Osteoblast (primary cell): ENCODE measurements around the gene APOBEC3B. TPM values are rescaled to one million over a fixed set of nuclear protein-coding genes. Genes with fewer than 3 reads are reported as not detected.

Source experiments
- DNase-seq: peaks from one replicate; pipeline ENCODE4 v3.0.0; 2011; ENCODE audit warnings: low spot score, mixed read lengths; ENCODE audit not compliant: insufficient read length; ENCODE audit errors: missing footprints
- H2AFZ ChIP-seq: 2 replicates; pipeline ENCODE4 v1.6.0; 2011; ENCODE audit warnings: mild to moderate bottlenecking, low read length
- H3K27ac ChIP-seq: 2 replicates; pipeline ENCODE4 v1.5.1; 2011; ENCODE audit warnings: mild to moderate bottlenecking, low read depth, low read length, moderate library complexity
- H3K27me3 ChIP-seq: 2 replicates; pipeline ENCODE4 v1.6.0; 2012; ENCODE audit warnings: mild to moderate bottlenecking, control low read depth, inconsistent platforms, low read length, moderate library complexity; ENCODE audit not compliant: insufficient read depth
- H3K36me3 ChIP-seq: 2 replicates; pipeline ENCODE4 v1.5.1; 2011; ENCODE audit warnings: mild to moderate bottlenecking, low read length, control low read depth, moderate library complexity; ENCODE audit not compliant: insufficient read depth
- H3K4me1 ChIP-seq: 2 replicates; pipeline ENCODE4 v1.5.1; 2011; ENCODE audit warnings: mild to moderate bottlenecking, low read length, control low read depth, moderate library complexity; ENCODE audit not compliant: insufficient read depth
- H3K4me2 ChIP-seq: 2 replicates; pipeline ENCODE4 v1.6.0; 2011; ENCODE audit warnings: mild to moderate bottlenecking, low read length; ENCODE audit not compliant: insufficient read depth
- H3K4me3 ChIP-seq: fragments of 200-600 bp; sonication (generic); 3 replicates; pipeline ENCODE4 v1.5.1; 2012; ENCODE audit warnings: mild to moderate bottlenecking, low read length, inconsistent platforms; ENCODE audit not compliant: insufficient read depth
- H3K79me2 ChIP-seq: 2 replicates; pipeline ENCODE4 v1.6.0; 2012; ENCODE audit warnings: mild to moderate bottlenecking, low read length, control low read depth, inconsistent platforms; ENCODE audit not compliant: insufficient read depth
- H3K9me3 ChIP-seq: 2 replicates; pipeline ENCODE4 v1.5.1; 2011; ENCODE audit warnings: low read depth, low read length, control low read depth
- H4K20me1 ChIP-seq: 2 replicates; pipeline ENCODE4 v1.6.0; 2012; ENCODE audit warnings: mild to moderate bottlenecking, low read length, control low read depth; ENCODE audit not compliant: insufficient read depth
- total RNA-seq: library from RNA; depleted of rRNA; stranded (reverse); fragments of >200 nt; gene quantifications from 2 replicates; pipeline ENCODE4 v1.2.3, GENCODE V29; 2012
- TF ChIP-seq, protein P1 (sequence below): IDR thresholded peaks from 2 replicates; pipeline ENCODE4 v1.5.1; 2011; ENCODE audit warnings: mild to moderate bottlenecking, low read depth, low read length, moderate library complexity; ENCODE audit errors: extremely low read depth

APOBEC3B gene
- 0.36 and 0.59 TPM in 2 replicates for total RNA-seq

DNA sequence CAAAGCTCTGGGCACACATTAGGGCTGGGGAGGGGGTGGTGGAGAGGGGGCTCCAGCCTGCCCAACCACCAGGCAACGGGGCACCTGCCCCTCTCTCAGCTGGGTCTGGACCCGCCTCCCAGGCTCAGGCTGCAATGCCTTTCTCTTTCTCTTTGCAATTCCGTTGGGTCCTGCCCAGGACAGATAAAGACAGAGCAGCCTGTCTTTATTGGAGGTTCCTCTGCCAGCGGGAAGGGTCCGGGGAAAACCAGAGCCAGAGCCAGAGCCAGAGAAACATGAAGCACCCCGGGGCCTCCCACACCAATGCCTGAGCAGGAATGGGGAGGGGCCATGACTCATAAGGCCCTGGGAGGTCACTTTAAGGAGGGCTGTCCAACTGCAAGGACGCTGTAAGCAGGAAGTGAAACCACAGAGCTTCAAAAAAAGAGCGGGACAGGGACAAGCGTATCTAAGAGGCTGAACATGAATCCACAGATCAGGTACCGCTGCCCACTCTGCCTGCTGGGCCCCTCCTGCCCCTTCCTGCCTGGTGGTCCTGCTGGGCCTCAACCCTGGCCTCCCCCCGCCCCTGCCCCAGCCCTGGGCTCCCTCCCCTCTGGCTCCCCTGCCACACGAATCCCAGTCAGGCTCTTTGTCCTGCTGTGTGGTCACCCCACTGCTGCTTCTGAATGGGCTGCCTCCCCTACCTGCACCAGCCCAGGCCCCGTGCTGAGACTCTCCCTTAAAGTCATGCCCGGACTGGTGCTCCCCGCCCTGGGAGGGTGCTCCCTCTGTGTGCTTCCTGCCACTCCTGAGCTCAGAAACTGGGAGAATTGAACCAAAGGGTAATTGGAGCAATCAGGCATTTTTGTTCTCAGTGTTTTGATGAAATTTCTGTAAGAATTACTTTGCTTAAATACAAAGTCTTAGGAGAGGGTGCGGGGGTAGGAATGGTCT, at the start of gene APOBEC3B:
Gene APOBEC3B, plus strand, starts transcription at position 356 of the 936 bp plus-strand sequence. Its CDS starts 107 bp downstream, at position 463.
- Histone ChIP-seq H3K4me3 (peak within 1 kb of the TSS; percentile 70), H3K27ac (peak within 1 kb of the TSS; percentile 17), H3K4me1 (peaks cover 17% of the 10 kb centered on the region), H4K20me1 (no peaks in the 10 kb centered on the region), H3K4me2 (peak within 1 kb of the TSS; percentile 84), H3K36me3 (no peaks in the 10 kb centered on the region), H2AFZ (peak within 1 kb of the TSS; percentile 84), H3K27me3 (no peaks in the 10 kb centered on the region), H3K79me2 (no peaks in the 10 kb centered on the region), H3K9me3 (no peaks in the 10 kb centered on the region)
- DNase-seq = peak; percentile 94
- TF ChIP-seq, protein P1, sequence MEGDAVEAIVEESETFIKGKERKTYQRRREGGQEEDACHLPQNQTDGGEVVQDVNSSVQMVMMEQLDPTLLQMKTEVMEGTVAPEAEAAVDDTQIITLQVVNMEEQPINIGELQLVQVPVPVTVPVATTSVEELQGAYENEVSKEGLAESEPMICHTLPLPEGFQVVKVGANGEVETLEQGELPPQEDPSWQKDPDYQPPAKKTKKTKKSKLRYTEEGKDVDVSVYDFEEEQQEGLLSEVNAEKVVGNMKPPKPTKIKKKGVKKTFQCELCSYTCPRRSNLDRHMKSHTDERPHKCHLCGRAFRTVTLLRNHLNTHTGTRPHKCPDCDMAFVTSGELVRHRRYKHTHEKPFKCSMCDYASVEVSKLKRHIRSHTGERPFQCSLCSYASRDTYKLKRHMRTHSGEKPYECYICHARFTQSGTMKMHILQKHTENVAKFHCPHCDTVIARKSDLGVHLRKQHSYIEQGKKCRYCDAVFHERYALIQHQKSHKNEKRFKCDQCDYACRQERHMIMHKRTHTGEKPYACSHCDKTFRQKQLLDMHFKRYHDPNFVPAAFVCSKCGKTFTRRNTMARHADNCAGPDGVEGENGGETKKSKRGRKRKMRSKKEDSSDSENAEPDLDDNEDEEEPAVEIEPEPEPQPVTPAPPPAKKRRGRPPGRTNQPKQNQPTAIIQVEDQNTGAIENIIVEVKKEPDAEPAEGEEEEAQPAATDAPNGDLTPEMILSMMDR = no peak

DNA sequence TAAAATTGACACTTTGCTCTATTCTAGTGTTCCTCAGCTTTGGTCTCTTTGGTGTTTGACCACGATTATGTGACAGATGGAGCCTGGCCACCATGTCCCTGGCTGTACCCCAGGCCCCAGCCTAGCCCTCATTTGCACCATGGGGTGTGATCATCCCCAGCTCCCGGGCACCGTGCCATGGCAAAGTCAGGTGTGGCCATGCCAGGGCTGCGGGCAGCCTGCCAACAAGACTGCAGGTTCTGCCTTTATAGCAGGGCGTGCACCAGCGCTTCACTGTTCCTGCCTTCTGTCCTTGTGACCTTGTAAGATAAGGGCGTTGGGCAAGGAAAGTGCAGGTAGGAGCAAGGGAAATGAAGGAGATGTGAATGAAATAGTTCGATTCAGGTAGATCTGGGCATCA, 47.1 kb upstream of the APOBEC3B start:
- H3K4me3 ChIP-seq = no peak overlapping the region
- no peak overlapping the region for H3K4me2 ChIP-seq
- no peaks in the 10 kb centered on the region for H3K4me1 ChIP-seq
- H3K79me2 ChIP-seq = no peaks in the 10 kb centered on the region
- no peak for DNase-seq
- no peaks in the 10 kb centered on the region for H3K36me3 ChIP-seq
- H3K27me3 ChIP-seq = peaks cover 39% of the 10 kb centered on the region
- no peak overlapping the region for H2AFZ ChIP-seq
- no peaks in the 10 kb centered on the region for H3K9me3 ChIP-seq
- no peak overlapping the region for H3K27ac ChIP-seq
- no peaks in the 10 kb centered on the region for H4K20me1 ChIP-seq
- TF ChIP-seq, protein P1 = no peak

DNA sequence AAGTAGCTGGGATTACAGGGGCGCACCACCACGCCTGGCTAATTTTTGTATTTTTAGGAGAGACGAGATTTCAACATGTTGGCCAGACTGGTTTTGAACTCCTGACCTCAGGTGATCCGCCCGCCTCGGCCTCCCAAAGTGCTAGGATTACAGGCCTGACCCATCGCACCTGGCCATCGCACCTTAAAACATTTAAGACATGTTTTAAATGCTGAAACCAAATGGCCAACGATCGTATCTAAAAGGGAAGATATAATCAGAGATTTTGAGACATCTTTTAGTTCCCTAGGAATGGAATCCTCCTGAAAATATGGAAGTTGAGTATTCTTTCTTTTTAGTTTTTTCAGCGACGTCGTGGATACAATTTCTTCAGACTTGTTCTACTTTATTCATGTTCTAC, 46.5 kb upstream of the APOBEC3B start:
- H3K27me3 ChIP-seq = peaks cover 35% of the 10 kb centered on the region

DNA sequence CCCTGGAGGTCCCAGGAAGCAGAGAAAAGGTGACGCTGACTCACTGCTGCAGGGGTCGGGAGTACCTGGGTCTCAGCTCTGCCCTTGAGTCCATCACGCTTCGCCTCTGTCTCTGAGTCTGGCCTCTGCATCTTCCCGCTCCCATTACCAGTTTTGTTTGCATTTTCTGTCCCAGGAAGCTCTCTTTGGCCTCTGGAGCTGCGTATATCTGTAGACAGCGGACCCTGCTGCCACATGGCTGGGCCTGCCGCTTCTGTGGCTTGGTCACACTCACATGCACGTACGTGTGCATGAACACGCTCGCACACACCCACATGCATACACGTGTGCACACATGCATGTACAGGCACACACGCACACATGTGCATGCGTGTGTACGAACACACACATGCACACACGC, 45.6 kb upstream of the APOBEC3B start:
- Histone ChIP-seq H4K20me1 (no peaks in the 10 kb centered on the region), H3K36me3 (no peaks in the 10 kb centered on the region), H3K27ac (no peak overlapping the region), H2AFZ (no peak overlapping the region), H3K4me2 (no peak overlapping the region), H3K27me3 (peaks cover 33% of the 10 kb centered on the region), H3K4me3 (no peak overlapping the region), H3K4me1 (no peaks in the 10 kb centered on the region), H3K9me3 (no peaks in the 10 kb centered on the region), H3K79me2 (no peaks in the 10 kb centered on the region)
- DNase-seq = no peak
- TF ChIP-seq, protein P1 = no peak

More for the DNA sequence above, 46.5 kb upstream of the APOBEC3B start:
- Histone ChIP-seq H2AFZ (no peak overlapping the region), H4K20me1 (no peaks in the 10 kb centered on the region), H3K4me3 (no peak overlapping the region), H3K79me2 (no peaks in the 10 kb centered on the region), H3K9me3 (no peaks in the 10 kb centered on the region), H3K4me1 (no peaks in the 10 kb centered on the region), H3K36me3 (no peaks in the 10 kb centered on the region), H3K4me2 (no peak overlapping the region), H3K27ac (no peak overlapping the region)
- TF ChIP-seq, protein P1 = no peak
- no peak for DNase-seq
